GM21447 (cell line): ENCODE data around the gene CFHR5.
"Not testable (repeated sequence)": the region's sequence is repeated elsewhere in the genome, so short reads cannot be mapped to it uniquely, and the experiment has no call there.

Experiments
- ATAC-seq: cut with Tn5 transposase; IDR thresholded peaks from one replicate; pipeline ENCODE4 v1.9.1; 2021; ENCODE audit not compliant: unreplicated experiment

CFHR5 gene

GRCh38 chr1:196977278-196977677 lies at the start of gene CFHR5:
TSS of gene CFHR5 (plus strand) at chr1:196977556. CDS start at chr1:196977665, 109 bp downstream.
- ATAC-seq: no peak

GRCh38 chr1:196932853-196933252 lies 44.5 kb upstream of the CFHR5 start:
- not testable (repeated sequence) for ATAC-seq

GRCh38 chr1:196933531-196934189 lies 43.7 kb upstream of the CFHR5 start:
- no peak for ATAC-seq

GRCh38 chr1:196941474-196941873 lies 35.9 kb upstream of the CFHR5 start:
- ATAC-seq: not testable (repeated sequence)

- not testable (repeated sequence) for ATAC-seq
These were observed 33.8 kb upstream of the CFHR5 start, which contains the start of gene CFHR2 for GRCh38 chr1:196943568-196943967. TSS of gene CFHR2 (plus strand) at chr1:196943738. CDS start at chr1:196943881, 143 bp downstream.

GRCh38 chr1:196951711-196952394 lies 25.5 kb upstream of the CFHR5 start:
- peak; percentile 82 for ATAC-seq

- ATAC-seq: no peak
These were observed 22.6 kb upstream of the CFHR5 start for GRCh38 chr1:196954778-196955177.

GRCh38 chr1:196955926-196956325 lies 21.4 kb upstream of the CFHR5 start:
- no peak for ATAC-seq

- ATAC-seq: no peak
These were observed 16.5 kb upstream of the CFHR5 start for GRCh38 chr1:196960854-196961253.

- ATAC-seq: no peak
These were observed 7.2 kb upstream of the CFHR5 start for GRCh38 chr1:196970182-196970581.

- ATAC-seq: no peak
These were observed 1.1 kb upstream of the CFHR5 start for GRCh38 chr1:196976278-196976677.

- ATAC-seq: no peak
These were observed 3.5 kb downstream of the CFHR5 start for GRCh38 chr1:196980859-196981258.

GRCh38 chr1:196982247-196982646 lies 4.9 kb downstream of the CFHR5 start:
- not testable (repeated sequence) for ATAC-seq

GRCh38 chr1:196991919-196992651 lies 14.7 kb downstream of the CFHR5 start:
- not testable (repeated sequence) for ATAC-seq

GRCh38 chr1:196993916-196994315 lies 16.6 kb downstream of the CFHR5 start:
- no peak for ATAC-seq

- ATAC-seq: no peak
These were observed 20.1 kb downstream of the CFHR5 start for GRCh38 chr1:196997423-196997822.

- ATAC-seq: no peak
These were observed 24.5 kb downstream of the CFHR5 start for GRCh38 chr1:197001828-197002227.

GRCh38 chr1:197003132-197003531 lies 25.8 kb downstream of the CFHR5 start:
- no peak for ATAC-seq

GRCh38 chr1:197008861-197009260 lies 31.5 kb downstream of the CFHR5 start:
- no peak for ATAC-seq

GRCh38 chr1:197011614-197012013 lies 34.3 kb downstream of the CFHR5 start:
- no peak for ATAC-seq

- no peak for ATAC-seq
These were observed 35.9 kb downstream of the CFHR5 start for GRCh38 chr1:197013234-197013633.

- ATAC-seq: no peak
These were observed 39.4 kb downstream of the CFHR5 start for GRCh38 chr1:197016751-197017150.
